Smooth muscle cell (in vitro differentiated cells): ENCODE measurements around the gene TNFSF13. TPM values are rescaled to one million over a fixed set of nuclear protein-coding genes. Genes with fewer than 3 reads are reported as not detected.

Source experiments
- DNase-seq: peaks from one replicate; lab custom pipeline; 2025; ENCODE audit not compliant: unreplicated experiment; lab: John Stamatoyannopoulos, UW
- H2AFZ ChIP-seq: fragments of 200-600 bp; sonication (generic); 2 replicates; pipeline ENCODE4 v1.6.0; 2016; ENCODE audit warnings: antibody characterized with exemption, low read depth, mild to moderate bottlenecking
- H3F3A ChIP-seq: fragments of 200-600 bp; sonication (generic); 2 replicates; pipeline ENCODE4 v1.6.0; 2017; ENCODE audit warnings: antibody characterized with exemption, low read depth
- H3K27ac ChIP-seq: fragments of 200-600 bp; sonication (generic); 2 replicates; pipeline ENCODE4 v1.5.1; 2016; ENCODE audit warnings: low read depth, mild to moderate bottlenecking
- H3K27me3 ChIP-seq: fragments of 200-600 bp; sonication (generic); 2 replicates; pipeline ENCODE4 v1.6.1; 2016; ENCODE audit warnings: low read depth, mild to moderate bottlenecking
- H3K36me3 ChIP-seq: fragments of 200-600 bp; sonication (generic); 2 replicates; pipeline ENCODE4 v1.5.1; 2016; ENCODE audit warnings: low read depth
- H3K4me1 ChIP-seq: fragments of 200-600 bp; sonication (generic); 2 replicates; pipeline ENCODE4 v1.5.1; 2016; ENCODE audit warnings: low read depth
- H3K4me2 ChIP-seq: fragments of 200-600 bp; sonication (generic); 2 replicates; pipeline ENCODE4 v1.6.0; 2016; ENCODE audit warnings: mild to moderate bottlenecking
- H3K4me3 ChIP-seq: fragments of 200-600 bp; sonication (generic); 2 replicates; pipeline ENCODE4 v1.5.1; 2016; ENCODE audit warnings: mild to moderate bottlenecking
- H3K79me2 ChIP-seq: fragments of 200-600 bp; sonication (generic); 2 replicates; pipeline ENCODE4 v1.6.0; 2016; ENCODE audit warnings: low read depth, mild to moderate bottlenecking
- H3K9ac ChIP-seq: fragments of 200-600 bp; sonication (generic); 2 replicates; pipeline ENCODE4 v1.6.0; 2016; ENCODE audit warnings: low read depth
- H3K9me3 ChIP-seq: fragments of 200-600 bp; sonication (generic); replicated peaks from 2 replicates; pipeline ENCODE4 v1.5.1; 2016; ENCODE audit warnings: low read depth
- H4K20me1 ChIP-seq: fragments of 200-600 bp; sonication (generic); 2 replicates; pipeline ENCODE4 v1.6.0; 2016; ENCODE audit warnings: low read depth
- WGBS: methylation state at CpG from one replicate; pipeline ENCODE4 v1.1.7; 2016; ENCODE audit warnings: low lambda C conversion rate; 5-methylcytosine and 5-hydroxymethylcytosine counted together
- polyA plus RNA-seq: library from polyadenylated mRNA; unstranded; fragments of >200 nt; fragmentation: Nextera tagmentation; extraction: Ambion mirVana; gene quantifications from 2 replicates; pipeline ENCODE4 v1.2.1, GENCODE V29; 2016
- total RNA-seq: library from RNA; depleted of rRNA; stranded (reverse); fragments of >200 nt; gene quantifications from 2 replicates; pipeline ENCODE4 v1.2.3, GENCODE V29; 2014
- TF ChIP-seq, protein P1 (sequence below): fragments of 200-600 bp; sonication (generic); IDR thresholded peaks from 2 replicates; pipeline ENCODE4 v1.5.1; 2017; ENCODE audit warnings: borderline replicate concordance, mild to moderate bottlenecking, antibody characterized with exemption; ENCODE audit not compliant: insufficient read depth, poor library complexity, severe bottlenecking

TNFSF13 gene
- total and polyA plus RNA-seq, 2 experiments from 2014 or later: 0.38 to 4.1 TPM

DNA sequence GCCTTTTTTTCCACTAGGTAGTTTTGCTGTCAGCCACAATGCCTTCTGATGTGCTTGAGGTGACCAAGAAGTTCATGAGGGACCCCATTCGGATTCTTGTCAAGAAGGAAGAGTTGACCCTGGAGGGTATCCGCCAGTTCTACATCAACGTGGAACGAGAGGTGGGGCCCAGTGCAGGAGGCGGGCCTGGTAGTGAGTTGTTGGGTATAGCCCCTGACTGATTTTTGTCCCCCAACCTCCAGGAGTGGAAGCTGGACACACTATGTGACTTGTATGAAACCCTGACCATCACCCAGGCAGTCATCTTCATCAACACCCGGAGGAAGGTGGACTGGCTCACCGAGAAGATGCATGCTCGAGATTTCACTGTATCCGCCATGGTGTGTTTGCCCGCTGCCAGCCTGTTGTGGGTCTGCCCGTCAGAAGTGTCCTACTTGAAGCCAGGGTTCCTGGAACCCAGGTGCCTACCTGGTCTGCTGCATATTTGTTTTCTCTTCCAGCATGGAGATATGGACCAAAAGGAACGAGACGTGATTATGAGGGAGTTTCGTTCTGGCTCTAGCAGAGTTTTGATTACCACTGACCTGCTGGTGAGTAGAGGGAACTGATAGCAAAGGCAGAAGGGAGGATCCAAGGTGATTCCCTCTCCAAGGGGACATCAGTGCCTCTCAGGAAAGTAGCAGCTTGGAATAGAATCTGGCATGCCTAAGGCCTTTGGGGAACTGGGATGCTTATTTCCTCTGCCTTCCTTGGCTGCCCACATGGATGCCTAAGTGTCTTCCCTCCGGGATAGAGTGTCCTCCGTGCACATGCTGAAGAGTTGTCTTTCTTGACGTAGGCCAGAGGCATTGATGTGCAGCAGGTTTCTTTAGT lies 19.0 kb downstream of the TNFSF13 start:
- WGBS: 94% methylated on average over 17 of the region's 17 CpGs
- H3K79me2 ChIP-seq: peaks cover 57% of the 10 kb centered on the region
- no peaks in the 10 kb centered on the region for H3K9me3 ChIP-seq
- no peak overlapping the region for H3K4me3 ChIP-seq
- no peak overlapping the region for H3K9ac ChIP-seq
- H3K27me3 ChIP-seq: no peaks in the 10 kb centered on the region
- H2AFZ ChIP-seq: no peak overlapping the region
- H3K36me3 ChIP-seq: peaks cover 9% of the 10 kb centered on the region
- peaks cover 20% of the 10 kb centered on the region for H3K4me1 ChIP-seq
- peaks cover 65% of the 10 kb centered on the region for H3F3A ChIP-seq
- H3K27ac ChIP-seq: peak overlapping the region; percentile 88
- H4K20me1 ChIP-seq: peaks cover 65% of the 10 kb centered on the region
- no peak overlapping the region for H3K4me2 ChIP-seq
- TF ChIP-seq, protein P1, sequence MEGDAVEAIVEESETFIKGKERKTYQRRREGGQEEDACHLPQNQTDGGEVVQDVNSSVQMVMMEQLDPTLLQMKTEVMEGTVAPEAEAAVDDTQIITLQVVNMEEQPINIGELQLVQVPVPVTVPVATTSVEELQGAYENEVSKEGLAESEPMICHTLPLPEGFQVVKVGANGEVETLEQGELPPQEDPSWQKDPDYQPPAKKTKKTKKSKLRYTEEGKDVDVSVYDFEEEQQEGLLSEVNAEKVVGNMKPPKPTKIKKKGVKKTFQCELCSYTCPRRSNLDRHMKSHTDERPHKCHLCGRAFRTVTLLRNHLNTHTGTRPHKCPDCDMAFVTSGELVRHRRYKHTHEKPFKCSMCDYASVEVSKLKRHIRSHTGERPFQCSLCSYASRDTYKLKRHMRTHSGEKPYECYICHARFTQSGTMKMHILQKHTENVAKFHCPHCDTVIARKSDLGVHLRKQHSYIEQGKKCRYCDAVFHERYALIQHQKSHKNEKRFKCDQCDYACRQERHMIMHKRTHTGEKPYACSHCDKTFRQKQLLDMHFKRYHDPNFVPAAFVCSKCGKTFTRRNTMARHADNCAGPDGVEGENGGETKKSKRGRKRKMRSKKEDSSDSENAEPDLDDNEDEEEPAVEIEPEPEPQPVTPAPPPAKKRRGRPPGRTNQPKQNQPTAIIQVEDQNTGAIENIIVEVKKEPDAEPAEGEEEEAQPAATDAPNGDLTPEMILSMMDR: no peak
- no peak for DNase-seq

DNA sequence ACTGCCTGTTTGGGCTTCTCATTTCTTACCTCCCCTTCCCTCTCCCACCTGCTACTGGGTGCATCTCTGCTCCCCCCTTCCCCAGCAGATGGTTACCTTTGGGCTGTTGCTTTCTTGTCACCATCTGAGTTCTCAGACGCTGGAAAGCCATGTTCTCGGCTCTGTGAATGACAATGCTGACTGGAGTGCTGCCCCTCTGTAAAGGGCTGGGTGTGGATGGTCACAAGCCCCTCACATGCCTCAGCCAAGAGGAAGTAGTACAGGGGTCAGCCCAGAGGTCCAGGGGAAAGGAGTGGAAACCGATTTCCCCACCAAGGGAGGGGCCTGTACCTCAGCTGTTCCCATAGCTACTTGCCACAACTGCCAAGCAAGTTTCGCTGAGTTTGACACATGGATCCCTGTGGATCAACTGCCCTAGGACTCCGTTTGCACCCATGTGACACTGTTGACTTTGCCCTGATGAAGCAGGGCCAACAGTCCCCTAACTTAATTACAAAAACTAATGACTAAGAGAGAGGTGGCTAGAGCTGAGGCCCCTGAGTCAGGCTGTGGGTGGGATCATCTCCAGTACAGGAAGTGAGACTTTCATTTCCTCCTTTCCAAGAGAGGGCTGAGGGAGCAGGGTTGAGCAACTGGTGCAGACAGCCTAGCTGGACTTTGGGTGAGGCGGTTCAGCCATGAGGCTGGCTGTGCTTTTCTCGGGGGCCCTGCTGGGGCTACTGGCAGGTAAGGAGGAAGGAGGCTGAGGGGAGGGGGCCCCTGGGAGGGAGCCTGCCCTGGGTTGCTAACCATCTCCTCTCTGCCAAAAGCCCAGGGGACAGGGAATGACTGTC lies 20.7 kb downstream of the TNFSF13 start, which contains the start of gene CD68:
Gene CD68 (plus strand): TSS at position 638 of the 833 bp plus-strand sequence. CDS start 40 bp downstream, at position 678.
- whole genome bisulfite sequencing: 37% methylated on average over 7 of the region's 7 CpGs
- peaks cover 49% of the 10 kb centered on the region for H3K79me2 ChIP-seq
- H3K36me3 ChIP-seq: peaks cover 9% of the 10 kb centered on the region

DNA sequence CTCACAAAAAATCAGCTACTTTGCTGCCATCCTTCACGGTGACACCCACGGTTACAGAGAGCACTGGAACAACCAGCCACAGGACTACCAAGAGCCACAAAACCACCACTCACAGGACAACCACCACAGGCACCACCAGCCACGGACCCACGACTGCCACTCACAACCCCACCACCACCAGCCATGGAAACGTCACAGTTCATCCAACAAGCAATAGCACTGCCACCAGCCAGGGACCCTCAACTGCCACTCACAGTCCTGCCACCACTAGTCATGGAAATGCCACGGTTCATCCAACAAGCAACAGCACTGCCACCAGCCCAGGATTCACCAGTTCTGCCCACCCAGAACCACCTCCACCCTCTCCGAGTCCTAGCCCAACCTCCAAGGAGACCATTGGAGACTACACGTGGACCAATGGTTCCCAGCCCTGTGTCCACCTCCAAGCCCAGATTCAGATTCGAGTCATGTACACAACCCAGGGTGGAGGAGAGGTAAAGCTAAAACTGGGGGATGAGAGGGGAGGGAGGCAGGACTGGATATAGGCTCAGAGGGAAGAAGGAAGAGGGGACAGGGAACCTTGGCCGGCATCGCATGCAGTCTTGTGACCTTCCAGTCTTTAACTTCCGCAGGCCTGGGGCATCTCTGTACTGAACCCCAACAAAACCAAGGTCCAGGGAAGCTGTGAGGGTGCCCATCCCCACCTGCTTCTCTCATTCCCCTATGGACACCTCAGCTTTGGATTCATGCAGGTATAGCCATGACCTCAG lies 21.5 kb downstream of the TNFSF13 start:
- Histone ChIP-seq H3K4me3 (no peak overlapping the region), H3K4me2 (peak overlapping the region; percentile 23), H3K27ac (peak overlapping the region; percentile 88), H3K9me3 (no peaks in the 10 kb centered on the region), H2AFZ (no peak overlapping the region), H3K79me2 (peaks cover 49% of the 10 kb centered on the region), H3K36me3 (peaks cover 9% of the 10 kb centered on the region), H3F3A (peaks cover 59% of the 10 kb centered on the region), H4K20me1 (peaks cover 41% of the 10 kb centered on the region), H3K4me1 (peaks cover 30% of the 10 kb centered on the region), H3K27me3 (no peaks in the 10 kb centered on the region), H3K9ac (no peak overlapping the region)
- 92% methylated on average over 10 of the region's 12 CpGs for WGBS
- DNase-seq: no peak
- TF ChIP-seq, protein P1: no peak

More for the DNA sequence above, 20.7 kb downstream of the TNFSF13 start, which contains the start of gene CD68:
- Histone ChIP-seq H3K27ac (peak within 1 kb of the TSS; percentile 88), H3K9ac (peak within 1 kb of the TSS; percentile 41), H3K4me1 (peaks cover 30% of the 10 kb centered on the region), H3K4me3 (no peak within 1 kb of the TSS), H4K20me1 (peaks cover 50% of the 10 kb centered on the region), H2AFZ (no peak within 1 kb of the TSS), H3F3A (peaks cover 67% of the 10 kb centered on the region), H3K9me3 (no peaks in the 10 kb centered on the region), H3K4me2 (peak within 1 kb of the TSS; percentile 39), H3K27me3 (no peaks in the 10 kb centered on the region)
- DNase-seq: no peak
- TF ChIP-seq, protein P1: no peak
